ENCODE results near the gene ISG15. TPM values are rescaled to one million over a fixed set of nuclear protein-coding genes. Genes with fewer than 3 reads are reported as not detected.

The ISG15 gene
- total and polyA plus RNA-seq, 2 of the 13 experiments (the other 11 are each of a cell fraction or from before 2014, with no cell fraction given): 42.1 to 54.9 TPM

GRCh38 chr1:1058088-1058905 lies 45.0 kb downstream of the ISG15 start (continued):
- TF ChIP-seq KIAA2018 (CRISPR knock-in tag; IDR thresholded peaks at IDR 0.05; ENCODE audit: borderline replicate concordance) (0 out of 2 replicates have a peak, but pooled peaks have one; percentile 44), SMARCC2 (IDR thresholded peaks at IDR 0.05) (no peak), ZNF432 (CRISPR knock-in tag; IDR thresholded peaks at IDR 0.05; ENCODE audit: borderline replicate concordance) (no peak), ZBTB8A (CRISPR knock-in tag; IDR thresholded peaks at IDR 0.05; ENCODE audit: borderline replicate concordance, low read depth) (no peak), ZNF17 (CRISPR knock-in tag; IDR thresholded peaks at IDR 0.05) (peak; percentile 74; the same call in 1 of the 2 replicates), ZFP90 (CRISPR knock-in tag; IDR thresholded peaks at IDR 0.05; ENCODE audit: borderline replicate concordance) (peak; percentile 13; the same call in 1 of the 2 replicates), ATM (IDR thresholded peaks at IDR 0.05; ENCODE audit: borderline replicate concordance) (no peak), ZNF557 (CRISPR knock-in tag; IDR thresholded peaks at IDR 0.05) (peak; percentile 38; the same call in 1 of the 2 replicates), MIER2 (CRISPR knock-in tag; IDR thresholded peaks at IDR 0.05) (no peak), STAG1 (CRISPR knock-in tag; IDR thresholded peaks at IDR 0.05) (no peak), CHD4 (IDR thresholded peaks at IDR 0.05; ENCODE audit: borderline replicate concordance, low read length) (peak; percentile 73; the same call in 1 of the 2 replicates), PHF8 (CRISPR knock-in tag; IDR thresholded peaks at IDR 0.05) (peak; percentile 38; the same call in 1 of the 2 replicates), SALL1 (CRISPR knock-in tag; IDR thresholded peaks at IDR 0.05) (peak; percentile 67), HDAC1 (CRISPR knock-in tag; IDR thresholded peaks at IDR 0.05) (peak; percentile 93), TARDBP (CRISPR knock-in tag; IDR thresholded peaks at IDR 0.05) (peak; percentile 67), IKZF4 (CRISPR knock-in tag; IDR thresholded peaks at IDR 0.05; ENCODE audit: borderline replicate concordance, low read depth, not compliant biosample characterization) (peak; percentile 1), ZNF780A (CRISPR knock-in tag; IDR thresholded peaks at IDR 0.05) (no peak), ZNF121 (CRISPR knock-in tag; IDR thresholded peaks at IDR 0.05) (no peak), ETV5 (CRISPR knock-in tag; IDR thresholded peaks at IDR 0.05; ENCODE audit: borderline replicate concordance) (peak; percentile 85), POLR2A (IDR thresholded peaks at IDR 0.05; ENCODE audit: insufficient read depth in 1 of 2, low read depth in 2 of 2, low read length in 2 of 2) (peak in 1 of 2 experiments; percentile 47; a peak in 1 of 4 replicates), AKAP8 (CRISPR knock-in tag; IDR thresholded peaks at IDR 0.05) (peak; percentile 62; the same call in 1 of the 2 replicates), HMG20B (CRISPR knock-in tag; conservative IDR thresholded peaks at IDR 0.05) (no peak; the same call in 1 of the 2 replicates), KDM5A (IDR thresholded peaks at IDR 0.05; ENCODE audit: borderline replicate concordance, low read length) (no peak), SMC3 (IDR thresholded peaks at IDR 0.05; ENCODE audit: low read length) (no peak)

Measured in HepG2 (cell line).